Stimulated activated CD4-positive, alpha-beta T cell treated with anti-CD3 and anti-CD28 coated beads, Interleukin-15, amount 100 ng/mL, for 48 hours (primary cell): Measurements from ENCODE around the gene FGF14.

Source experiments
- DNase-seq, 2 donors: peaks; one replicate each; pipeline ENCODE4 v3.0.0-alpha.2; 2020; ENCODE audit warnings: low read depth in 2 of 2

The FGF14 gene

DNA sequence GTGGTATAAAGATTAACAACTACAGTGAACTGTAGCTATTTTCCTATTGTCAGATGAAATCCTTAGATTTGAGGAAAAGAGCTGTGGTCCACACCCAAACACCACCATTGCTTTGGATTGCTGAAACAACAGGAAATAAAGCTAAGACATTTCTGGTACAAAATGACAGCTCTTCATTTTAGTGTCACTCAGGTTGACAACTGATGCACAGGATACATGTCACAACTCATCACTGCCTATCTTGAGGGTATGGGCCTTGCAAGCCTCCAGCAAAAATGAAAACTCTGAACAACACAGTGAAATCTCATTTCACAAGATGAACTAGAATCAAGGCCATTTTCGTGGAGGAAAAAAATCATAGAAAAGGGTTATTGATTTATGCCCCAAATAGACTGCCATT lies 609.7 kb downstream of the FGF14 start:
- no peak for DNase-seq

DNA sequence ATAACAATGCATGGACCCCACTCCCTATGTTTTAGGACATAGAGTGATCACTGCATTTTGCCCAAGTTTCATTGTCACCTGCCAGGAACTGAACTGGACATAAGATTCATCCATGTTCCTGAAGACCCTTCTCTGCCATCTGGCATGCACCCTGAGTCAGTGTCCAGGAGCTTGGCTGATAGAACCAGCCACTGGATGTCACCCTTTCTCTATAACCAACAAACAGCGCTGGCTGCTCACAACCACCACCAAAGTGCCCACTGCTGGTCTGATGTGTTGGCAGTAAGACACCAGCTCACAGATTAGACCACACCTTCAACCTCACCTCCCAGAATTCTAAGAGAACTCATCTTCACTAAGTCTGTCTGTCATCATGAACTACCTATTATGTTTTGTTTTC lies 616.0 kb downstream of the FGF14 start:
- DNase-seq, result no peak

DNA sequence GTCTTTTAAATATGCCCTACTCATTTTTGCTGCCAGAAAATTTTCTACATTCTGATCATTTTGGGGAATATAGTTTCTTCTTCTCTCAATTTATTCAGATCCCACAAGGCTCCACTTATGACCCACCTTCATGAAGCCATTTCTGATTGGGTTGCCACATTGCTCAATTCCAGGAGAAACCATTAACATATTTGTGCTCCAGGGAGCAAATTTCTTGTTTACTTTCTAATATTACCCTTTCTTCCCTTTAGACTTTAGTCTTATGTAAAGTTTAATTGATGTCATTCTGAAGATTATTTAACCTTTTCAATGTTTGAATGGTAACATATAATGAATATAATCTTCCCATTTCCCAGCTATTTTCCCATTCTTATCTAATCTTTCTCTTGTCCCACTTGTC lies 617.5 kb downstream of the FGF14 start:
- DNase-seq, result no peak

DNA sequence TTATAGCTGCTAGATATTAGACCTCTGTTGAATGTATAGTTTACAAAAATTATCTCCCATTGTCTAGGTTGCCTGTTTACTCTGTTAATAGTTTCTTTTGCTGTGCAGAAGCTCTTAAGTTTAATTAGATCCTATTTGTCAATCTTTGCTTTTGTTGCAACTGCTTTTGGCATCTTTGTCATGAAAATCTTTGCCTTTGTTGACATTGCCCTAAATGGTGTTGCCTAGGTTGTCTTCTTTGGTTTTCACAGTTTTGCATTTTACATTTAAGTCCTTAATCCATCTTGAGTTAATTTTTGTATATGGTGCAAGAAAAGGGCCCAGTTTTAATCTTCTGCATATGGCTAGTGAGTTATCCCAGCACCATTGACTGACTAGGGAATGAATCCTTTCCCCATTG lies 618.3 kb downstream of the FGF14 start:
- no peak for DNase-seq

DNA sequence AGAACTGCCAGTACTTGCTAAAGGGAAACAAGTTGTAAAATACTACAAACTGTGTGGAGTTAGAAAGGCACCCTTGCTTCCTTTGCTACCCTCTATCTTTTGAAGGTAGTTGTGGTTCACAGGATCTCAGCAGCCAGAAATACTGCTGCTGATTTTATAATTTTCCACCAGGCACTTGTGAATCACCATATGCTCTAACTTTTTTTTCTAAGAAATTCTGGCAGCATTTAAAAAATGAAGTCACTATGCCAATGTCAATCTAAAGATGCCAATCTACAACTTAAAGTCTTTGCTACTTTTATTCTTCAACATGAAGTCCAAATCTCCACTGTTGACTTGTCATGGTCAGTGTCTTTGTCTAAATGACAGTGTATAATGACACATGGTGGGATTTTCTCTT lies 621.6 kb downstream of the FGF14 start:
- no peak for DNase-seq

DNA sequence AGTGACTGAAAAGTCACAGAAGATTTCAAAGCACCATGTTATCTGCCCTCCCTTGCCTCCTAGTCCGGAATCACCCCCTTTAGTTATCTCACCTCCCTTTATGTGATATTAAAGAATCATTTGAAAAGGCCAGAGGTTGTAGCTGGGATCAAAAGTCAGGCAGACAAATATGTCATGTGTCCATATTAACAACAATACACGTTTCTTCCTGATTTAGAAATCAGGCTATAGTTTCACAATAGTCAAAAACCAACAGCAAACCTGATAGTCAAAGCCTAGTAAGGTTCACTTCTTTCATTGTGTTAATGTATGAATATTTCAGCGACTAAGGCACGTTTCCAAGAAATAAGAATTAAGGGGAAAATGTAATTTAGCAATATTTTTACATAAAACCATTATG lies 622.7 kb downstream of the FGF14 start:
- DNase-seq, result no peak

DNA sequence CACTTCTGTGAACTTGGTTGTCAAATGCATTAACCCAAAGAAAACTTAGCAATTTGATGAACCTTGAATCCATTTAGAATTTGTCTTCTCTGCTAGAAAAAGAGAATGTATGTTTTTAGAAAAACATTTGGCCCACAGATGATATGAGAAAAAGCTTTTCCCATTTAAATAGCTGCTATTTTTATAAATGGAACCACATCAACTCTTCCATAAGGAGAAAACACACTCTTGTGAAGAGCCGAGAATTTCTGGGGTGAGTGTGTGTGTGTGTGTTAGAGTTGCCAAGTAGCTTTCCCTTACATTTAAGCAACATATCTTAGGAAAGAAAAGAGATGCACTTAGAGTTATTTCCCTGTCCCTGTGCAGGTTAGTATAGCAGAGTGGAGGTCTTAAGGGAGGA lies 626.6 kb downstream of the FGF14 start:
- DNase-seq, result no peak

DNA sequence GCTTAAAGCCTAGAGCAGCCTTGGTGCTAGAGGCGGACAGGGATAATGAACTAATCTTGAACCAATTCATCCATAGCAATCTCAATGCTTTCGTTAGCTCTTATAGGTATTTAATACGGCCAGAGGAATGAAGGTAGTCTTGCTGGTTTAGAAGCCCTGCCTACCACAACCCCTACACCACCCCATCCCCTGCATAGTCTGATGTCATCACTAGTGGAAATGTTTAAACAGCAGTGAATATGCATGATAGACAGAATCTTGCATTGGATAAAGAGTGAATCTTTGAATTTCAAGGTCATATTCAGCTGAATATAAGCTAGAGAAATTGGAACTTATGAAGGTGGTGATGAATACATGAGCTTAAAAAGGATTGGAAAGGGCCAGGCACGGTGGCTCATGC lies 627.5 kb downstream of the FGF14 start:
- no peak for DNase-seq

DNA sequence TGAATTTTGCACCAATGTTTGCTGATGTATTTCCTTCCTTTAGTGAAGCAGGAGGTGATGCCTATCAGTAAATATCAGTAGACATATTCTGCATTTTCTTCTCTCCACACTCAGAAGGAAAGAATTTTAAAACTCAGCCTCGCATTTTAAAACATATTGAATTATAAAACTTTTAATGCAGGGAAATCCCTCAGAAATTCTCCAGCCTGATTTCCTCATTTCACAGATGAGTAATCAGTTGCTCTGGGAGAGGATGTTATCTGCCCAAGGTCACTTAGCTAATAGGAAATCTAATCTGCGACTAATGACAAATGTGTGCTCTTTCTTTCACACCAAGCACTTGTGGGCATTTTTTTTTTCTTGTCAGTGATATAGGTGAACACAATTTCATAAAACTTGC lies 628.8 kb downstream of the FGF14 start:
- no peak for DNase-seq

DNA sequence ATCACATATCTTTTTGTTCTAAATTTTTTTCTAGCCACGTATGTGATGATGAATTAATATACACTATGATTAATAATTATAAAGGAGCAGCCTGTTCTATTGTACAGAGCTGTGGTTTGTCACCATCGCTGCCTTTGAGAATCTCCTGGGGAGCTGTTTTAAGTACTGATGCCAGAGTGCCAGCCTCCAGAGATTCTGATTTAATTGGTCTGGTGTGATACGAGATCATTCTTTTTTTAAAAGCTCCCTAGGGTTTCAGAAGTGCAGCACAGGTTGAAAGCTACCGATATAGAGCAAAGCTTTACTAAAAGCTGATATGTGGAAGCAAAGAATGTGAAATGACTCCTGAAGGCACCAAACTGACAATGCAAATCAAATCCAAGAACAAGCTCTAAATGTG lies 634.7 kb downstream of the FGF14 start:
- DNase-seq, result no peak

DNA sequence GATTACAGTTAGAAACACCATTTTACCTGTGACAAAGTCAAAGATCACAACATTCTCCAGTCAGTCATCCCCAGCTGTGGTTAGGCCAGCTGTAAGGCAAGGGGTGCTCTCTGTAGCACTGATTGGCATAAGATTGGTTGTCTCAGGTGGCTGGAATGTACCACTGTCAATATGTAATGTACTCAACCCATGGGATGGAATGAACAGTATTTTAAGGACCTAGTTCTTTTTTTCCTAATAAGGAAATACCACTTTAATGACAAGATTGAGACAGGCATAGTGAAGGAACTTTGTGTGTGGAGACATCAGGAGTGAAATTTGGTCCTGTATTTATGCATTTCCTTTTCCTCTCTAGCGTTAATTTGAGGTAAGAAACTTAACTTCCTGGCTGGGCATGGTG lies 638.7 kb downstream of the FGF14 start:
- no peak for DNase-seq

DNA sequence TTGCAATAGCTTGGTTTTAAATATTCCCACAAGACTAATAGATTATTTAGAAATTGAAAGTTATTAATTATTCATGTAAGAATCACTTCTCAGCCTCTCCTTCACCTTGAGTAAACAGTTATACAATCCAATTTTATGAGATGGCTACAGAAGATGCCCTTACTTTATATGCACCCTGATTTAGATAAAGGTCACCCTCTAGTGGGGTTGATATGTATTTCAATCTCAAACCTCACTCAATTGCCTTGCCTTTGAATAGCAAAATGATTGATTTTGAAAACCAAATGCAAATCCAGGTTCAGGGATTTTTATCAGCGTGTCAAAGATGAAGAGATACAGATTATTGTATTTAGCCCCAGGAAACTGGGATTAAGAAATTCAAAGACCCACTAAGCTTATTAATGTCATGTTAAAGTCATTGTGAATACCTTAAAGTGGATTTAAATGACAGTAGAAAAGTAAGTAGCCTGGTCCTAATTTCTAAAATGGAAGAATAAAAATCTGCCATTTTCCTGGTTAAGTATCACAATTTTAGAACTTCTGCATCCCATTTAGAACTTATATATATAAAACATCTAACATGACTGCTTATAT lies 644.3 kb downstream of the FGF14 start:
- no peak for DNase-seq

DNA sequence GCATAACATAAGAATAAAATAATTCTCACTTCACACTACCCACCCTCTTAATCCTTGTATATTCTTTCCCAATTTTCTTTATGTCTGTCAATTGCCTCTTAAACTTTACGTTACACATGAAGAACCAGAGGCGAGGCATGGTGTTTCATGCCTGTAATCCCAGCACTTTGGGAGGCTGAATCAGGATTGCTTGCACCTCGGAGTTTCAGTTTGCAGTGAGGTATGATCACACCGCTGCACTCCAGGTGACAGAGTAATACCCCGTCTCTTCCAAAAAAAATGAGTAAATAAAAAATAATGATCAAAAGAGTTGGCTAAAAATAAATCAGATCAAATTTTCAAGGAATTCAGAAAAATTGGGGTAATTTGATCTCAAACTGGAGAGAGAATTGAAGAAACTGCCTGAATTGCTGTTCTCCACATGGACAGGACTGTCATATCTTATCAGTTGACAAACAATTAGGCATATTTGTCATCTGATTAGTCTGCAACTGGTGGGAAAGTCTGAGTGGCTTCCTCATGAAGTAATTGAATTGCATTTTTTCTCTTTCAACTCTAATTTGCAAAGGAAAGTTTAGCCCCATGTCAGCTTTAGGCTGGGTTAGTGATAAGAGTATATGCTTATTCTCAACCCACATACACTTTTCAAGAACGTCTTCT lies 646.5 kb downstream of the FGF14 start:
- DNase-seq, result no peak

DNA sequence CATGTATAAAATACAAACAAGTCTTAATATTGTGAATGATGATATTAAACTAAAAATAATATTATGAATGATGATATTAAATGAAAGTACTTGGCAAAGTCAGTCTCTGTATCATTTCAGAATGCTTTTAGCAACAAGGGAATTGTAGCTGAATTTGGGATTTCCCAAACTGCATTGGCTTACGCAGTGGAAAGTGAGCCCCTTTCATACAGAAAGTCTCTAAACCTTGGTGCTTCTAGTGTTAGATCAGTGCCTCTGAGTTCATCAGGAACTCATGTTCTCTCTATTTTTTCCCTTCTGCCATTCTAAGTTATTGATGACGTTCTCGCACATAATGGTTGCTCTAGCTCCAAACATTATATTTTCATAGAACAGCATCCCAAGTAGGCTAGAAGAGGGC lies 649.4 kb downstream of the FGF14 start:
- no peak for DNase-seq

DNA sequence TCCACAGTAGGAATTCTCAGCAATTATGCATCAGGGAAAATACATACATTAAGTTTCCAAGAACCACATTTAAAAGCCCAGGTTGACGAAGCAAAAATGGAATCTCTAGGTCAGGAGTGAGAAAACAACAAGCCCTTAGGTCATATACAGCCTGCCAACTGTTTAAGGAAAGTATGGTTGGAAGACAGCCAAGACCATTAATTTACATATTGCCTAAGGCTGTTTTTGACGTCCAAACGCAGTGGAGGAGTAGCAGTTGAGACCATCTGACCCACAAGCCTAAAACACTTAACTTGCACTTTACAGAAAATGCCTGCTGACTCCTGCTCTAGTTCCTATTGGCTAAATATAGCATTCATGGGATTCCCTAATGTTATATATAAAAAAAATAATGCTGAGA lies 650.4 kb downstream of the FGF14 start:
- no peak for DNase-seq

DNA sequence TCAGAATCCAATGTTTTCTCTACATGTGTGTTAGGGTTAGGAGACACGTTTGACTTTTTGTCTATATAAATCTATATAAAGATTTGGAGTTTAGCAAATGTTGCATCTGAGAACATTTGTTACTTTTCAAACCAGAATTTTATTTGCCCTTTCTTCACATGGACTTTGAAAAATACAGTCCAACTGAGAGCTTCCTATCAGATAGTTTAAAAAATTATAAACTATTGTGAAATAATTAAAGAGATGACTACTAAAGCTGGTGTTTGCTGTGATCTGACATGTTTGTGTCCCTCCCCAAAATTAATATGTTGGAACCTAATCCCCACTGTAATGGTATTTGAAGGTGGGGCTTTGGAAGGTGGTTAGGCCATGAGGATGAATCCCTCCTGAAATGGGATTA lies 652.3 kb downstream of the FGF14 start:
- DNase-seq, result no peak

DNA sequence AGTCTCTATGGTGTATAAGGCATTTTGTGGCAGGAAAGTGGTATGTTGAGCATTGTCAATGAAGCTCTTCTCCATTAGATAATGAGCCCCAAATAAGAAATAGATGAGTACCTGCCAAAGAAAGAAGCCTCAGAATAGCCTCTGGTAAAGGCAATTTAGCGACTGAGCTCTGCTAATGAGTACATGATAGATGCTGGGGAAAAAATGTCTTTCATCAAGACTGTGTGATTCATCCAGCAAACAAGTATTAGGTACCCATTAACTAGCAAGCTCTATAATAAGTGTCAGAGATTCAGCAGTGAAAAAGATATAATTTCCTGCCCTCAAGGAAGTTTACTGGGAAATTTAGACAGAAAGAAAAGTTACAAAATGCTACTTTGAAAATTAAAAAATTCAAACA lies 654.8 kb downstream of the FGF14 start:
- DNase-seq, result no peak

DNA sequence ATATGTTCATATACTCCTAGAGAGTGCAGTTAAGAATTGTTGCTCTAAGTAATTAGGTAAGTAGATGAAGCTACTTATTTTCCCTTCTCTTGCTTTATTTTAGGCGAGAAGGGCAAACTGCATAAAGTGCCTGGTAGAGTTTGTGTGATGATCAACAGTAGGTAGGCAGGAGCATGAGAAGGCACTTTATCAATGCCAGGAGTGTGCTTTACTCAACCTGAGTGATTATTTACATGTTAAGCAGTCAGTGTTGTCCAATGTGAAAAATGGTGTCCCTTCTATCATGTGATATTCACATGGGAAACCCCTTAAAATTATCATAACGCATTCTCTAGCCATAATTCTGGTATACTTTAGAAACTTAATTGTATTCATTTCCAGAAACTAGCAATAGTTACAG lies 655.3 kb downstream of the FGF14 start:
- no peak for DNase-seq

DNA sequence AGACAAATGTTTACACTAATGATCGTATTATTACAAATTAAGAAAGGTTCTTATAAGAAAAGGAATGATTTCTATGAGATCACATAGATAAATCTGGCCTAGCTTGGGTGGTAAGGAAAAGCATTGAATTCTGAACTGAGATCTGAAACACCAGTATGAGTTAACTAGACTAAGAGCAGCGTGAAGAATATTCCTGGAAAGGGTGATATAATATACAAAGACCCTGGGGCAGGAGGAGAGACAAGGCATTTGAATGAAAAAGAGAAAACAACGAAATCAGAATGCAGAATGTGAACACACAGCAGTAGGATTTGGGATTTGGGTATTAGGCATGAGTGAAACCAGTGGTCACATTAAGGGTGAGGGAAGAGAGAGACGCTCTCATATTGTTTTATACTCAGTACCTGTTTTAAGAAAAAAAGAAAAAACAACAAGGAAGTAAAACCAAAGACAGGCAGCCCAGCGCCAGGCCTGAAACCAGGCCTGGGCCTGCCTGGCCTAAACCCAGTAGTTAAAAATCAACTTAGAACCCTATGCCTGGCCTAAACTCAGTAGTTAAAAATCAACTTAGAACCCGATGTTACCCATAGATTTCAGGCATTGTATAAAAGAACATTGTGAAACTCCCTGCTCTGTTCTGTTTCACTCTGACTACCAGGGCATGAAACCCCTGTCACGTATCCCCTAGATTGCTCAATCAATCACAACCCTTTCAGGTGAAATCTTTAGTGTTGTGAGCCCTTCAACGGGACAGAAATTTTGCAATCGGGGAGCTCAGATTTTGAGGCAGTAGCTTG lies 662.3 kb downstream of the FGF14 start:
- DNase-seq, result no peak

DNA sequence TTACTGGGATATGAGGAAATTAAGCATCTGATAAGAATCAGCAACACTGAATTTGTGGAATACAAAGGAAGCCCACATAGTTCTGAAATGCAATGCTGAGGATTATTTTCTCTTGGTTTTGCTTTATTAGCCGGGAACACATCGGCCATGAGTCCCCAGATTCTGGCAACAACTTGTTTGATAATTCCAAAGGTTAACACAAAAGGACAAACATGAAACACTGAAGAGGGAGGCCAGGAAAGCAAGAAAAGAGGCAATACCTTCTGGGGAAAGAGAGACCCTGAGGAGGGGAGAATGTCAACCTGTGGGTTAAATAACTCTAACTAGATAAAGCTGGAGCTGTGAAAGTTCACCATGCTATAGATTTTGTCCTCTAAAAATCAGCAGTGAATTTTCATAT lies 663.5 kb downstream of the FGF14 start:
- no peak for DNase-seq

DNA sequence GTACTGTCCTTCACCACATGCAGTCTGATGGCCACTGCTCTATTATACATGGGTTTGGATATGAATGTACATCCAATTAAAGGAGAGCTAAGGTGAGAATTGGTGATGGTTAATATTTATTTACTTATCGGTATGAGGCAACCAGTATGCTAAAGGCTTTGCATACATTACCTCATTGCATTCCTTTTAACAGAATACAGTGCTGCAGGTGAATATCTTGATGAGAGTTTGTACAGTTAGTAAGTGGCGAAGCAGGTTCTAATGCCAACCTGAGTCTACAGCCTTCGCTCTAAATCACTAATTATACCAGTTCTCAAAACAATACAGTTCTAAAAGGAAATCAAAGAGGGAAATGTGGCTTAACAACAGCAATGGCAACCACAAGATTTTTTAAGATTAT lies 665.3 kb downstream of the FGF14 start:
- DNase-seq, result no peak

DNA sequence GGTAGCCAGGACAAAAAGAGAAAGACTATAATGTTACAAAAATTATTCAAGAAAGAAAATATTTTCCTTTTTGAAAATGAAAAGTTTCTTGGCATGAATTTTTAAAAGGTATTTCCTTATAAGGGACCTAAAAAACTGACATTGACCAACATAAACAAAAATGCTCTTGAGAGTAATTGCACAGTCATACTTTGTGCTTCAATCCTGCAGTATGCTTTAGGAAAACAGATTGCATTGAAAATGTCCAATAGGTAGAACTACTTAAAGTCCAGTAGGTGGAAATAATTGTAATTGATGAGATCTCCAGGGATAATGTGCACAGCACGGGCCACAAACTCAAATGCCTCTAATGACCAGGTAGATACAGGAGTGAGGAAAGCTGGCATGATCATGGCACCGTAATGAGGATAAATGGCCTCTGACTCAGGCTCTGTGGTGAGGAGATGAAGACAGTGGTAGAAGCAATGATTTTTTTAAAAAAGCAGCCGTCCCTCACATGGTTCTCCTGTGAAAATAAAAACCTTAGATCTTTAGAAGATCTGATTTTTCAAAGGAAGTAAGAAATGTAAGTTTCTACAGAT lies 671.3 kb downstream of the FGF14 start:
- DNase-seq, result no peak

DNA sequence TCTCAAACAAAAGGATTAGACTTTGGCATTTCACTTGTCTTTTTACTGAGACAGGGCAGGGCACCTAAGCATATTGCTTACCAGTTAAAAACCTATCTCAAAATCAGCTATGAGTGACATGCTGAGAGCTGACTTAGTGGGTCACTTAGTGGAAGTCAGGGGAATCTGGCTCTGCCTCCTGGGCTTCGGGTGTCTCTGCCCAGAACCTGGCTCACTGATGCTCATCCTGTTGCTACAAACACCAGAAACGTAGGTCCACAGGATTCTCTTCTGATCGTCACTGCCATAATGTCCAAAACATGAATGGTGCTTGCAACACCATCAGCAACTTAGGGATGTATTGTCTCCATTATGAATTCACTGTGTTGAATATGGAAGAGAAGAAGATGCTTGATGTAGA lies 673.2 kb downstream of the FGF14 start:
- DNase-seq, result no peak
